BJ (cell line): Measurements from ENCODE around the gene TOR4A. TPM values are rescaled to one million over a fixed set of nuclear protein-coding genes. Genes with fewer than 3 reads are reported as not detected.

ENCODE experiments used
- CTCF ChIA-PET: fragments of 350-600 bp; formaldehyde crosslinking; extraction: SDS; loops from one replicate; lab custom pipeline; 2021; ENCODE audit warnings: antibody characterized with exemption, inconsistent platforms; lab: Yijun Ruan, JAX
- POLR2A ChIA-PET: fragments of 300-600 bp; sonication (Branson Sonifier 250); formaldehyde crosslinking; extraction: SDS; loops from one replicate; lab custom pipeline; 2021; ENCODE audit warnings: antibody characterized with exemption; lab: Charles Lee
- DNase-seq: peaks from one replicate; pipeline ENCODE4 v3.0.0-alpha.2; 2011; ENCODE audit warnings: low read depth
- H3K27me3 ChIP-seq: 2 replicates; pipeline ENCODE4 v1.6.0; 2011; ENCODE audit warnings: low read length; ENCODE audit not compliant: control insufficient read depth, insufficient read depth
- H3K36me3 ChIP-seq: 2 replicates; pipeline ENCODE4 v1.5.1; 2011; ENCODE audit warnings: low read length; ENCODE audit not compliant: control insufficient read depth, insufficient read depth
- H3K4me3 ChIP-seq: 2 replicates; pipeline ENCODE4 v1.5.1; 2011; ENCODE audit warnings: low read depth, mild to moderate bottlenecking, control low read depth, low read length
- polyA plus RNA-seq: library from polyadenylated mRNA; depleted of rRNA; stranded (reverse); fragments of >200 nt; gene quantifications from 2 replicates; pipeline ENCODE4 v1.2.3, GENCODE V29; 2011
- TF ChIP-seq, protein P1 (sequence below): IDR thresholded peaks from 2 replicates; pipeline ENCODE4 v1.5.1; 2011; ENCODE audit warnings: low read depth, mild to moderate bottlenecking, control low read depth, inconsistent platforms, low read length, moderate library complexity; ENCODE audit not compliant: insufficient read depth

TOR4A gene
- polyA plus RNA-seq, 1 experiment = 23.8 TPM

GRCh38 chr9:137247916-137248175 lies 29.7 kb upstream of the TOR4A start:
- Histone ChIP-seq H3K4me3 (no peak overlapping the region), H3K36me3 (peaks cover 6% of the 10 kb centered on the region), H3K27me3 (no peaks in the 10 kb centered on the region; the same call in 1 of the 2 replicates)
- ChIA-PET CTCF (interaction anchor here (0.7 to 3.5 kb wide), 3 partner anchors 11 to 212 kb away, joined by 3 to 14 read pairs (median 4); no protein-coding TSS in a partner anchor), POLR2A (no interaction called here)
- DNase-seq = no peak
- TF ChIP-seq, protein P1, sequence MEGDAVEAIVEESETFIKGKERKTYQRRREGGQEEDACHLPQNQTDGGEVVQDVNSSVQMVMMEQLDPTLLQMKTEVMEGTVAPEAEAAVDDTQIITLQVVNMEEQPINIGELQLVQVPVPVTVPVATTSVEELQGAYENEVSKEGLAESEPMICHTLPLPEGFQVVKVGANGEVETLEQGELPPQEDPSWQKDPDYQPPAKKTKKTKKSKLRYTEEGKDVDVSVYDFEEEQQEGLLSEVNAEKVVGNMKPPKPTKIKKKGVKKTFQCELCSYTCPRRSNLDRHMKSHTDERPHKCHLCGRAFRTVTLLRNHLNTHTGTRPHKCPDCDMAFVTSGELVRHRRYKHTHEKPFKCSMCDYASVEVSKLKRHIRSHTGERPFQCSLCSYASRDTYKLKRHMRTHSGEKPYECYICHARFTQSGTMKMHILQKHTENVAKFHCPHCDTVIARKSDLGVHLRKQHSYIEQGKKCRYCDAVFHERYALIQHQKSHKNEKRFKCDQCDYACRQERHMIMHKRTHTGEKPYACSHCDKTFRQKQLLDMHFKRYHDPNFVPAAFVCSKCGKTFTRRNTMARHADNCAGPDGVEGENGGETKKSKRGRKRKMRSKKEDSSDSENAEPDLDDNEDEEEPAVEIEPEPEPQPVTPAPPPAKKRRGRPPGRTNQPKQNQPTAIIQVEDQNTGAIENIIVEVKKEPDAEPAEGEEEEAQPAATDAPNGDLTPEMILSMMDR = no peak

- Histone ChIP-seq H3K27me3 (no peaks in the 10 kb centered on the region; the same call in 1 of the 2 replicates), H3K4me3 (no peak overlapping the region), H3K36me3 (no peaks in the 10 kb centered on the region)
- no peak for DNase-seq
- TF ChIP-seq, protein P1 = no peak
- ChIA-PET CTCF (interaction anchor here (1.3 to 3.5 kb wide), 2 partner anchors 8 to 14 kb away, joined by 5 to 14 read pairs; no protein-coding TSS in a partner anchor), POLR2A (no interaction called here)
Measured at GRCh38 chr9:137250329-137251193, 27.0 kb upstream of the TOR4A start.

DNA sequence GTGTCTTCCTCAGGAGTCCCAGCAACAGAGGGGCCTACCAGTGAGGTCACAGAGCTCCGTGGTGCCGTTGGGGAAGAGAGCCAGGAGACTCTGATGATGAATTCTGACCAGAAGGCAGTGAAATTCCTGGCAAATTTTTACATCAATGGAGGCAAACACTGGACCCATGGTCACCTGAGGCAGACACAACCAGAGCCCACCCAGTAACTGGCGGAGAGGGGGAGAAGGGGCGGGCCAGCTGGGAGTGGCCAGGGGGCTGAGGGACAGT lies 26.4 kb upstream of the TOR4A start, which contains the start of gene STPG3:
Gene STPG3 (plus strand): TSS at position 93 of the 268 bp plus-strand sequence. CDS start 1 bp downstream, at position 94.
- DNase-seq = no peak
- TF ChIP-seq, protein P1 = no peak

GRCh38 chr9:137251490-137252268 lies 25.8 kb upstream of the TOR4A start:
- Histone ChIP-seq H3K27me3 (no peaks in the 10 kb centered on the region; the same call in 1 of the 2 replicates), H3K36me3 (peaks cover under 1% of the 10 kb centered on the region; the same call in 1 of the 2 replicates), H3K4me3 (no peak overlapping the region)
- TF ChIP-seq, protein P1 = no peak
- DNase-seq = no peak
- ChIA-PET POLR2A (no interaction called here), CTCF (interaction anchor here (1.3 to 1.5 kb wide), 2 partner anchors 9 to 15 kb away, joined by 4 to 5 read pairs; no protein-coding TSS in a partner anchor)

More for the DNA sequence above, 26.4 kb upstream of the TOR4A start, which contains the start of gene STPG3:
- POLR2A ChIA-PET = no interaction called here
- H3K36me3 ChIP-seq = no peaks in the 10 kb centered on the region
- no peak within 1 kb of the TSS for H3K4me3 ChIP-seq
- no peaks in the 10 kb centered on the region; the same call in 1 of the 2 replicates for H3K27me3 ChIP-seq
- CTCF ChIA-PET = interaction anchor here (1.3 to 3.5 kb wide), 2 partner anchors 8 to 14 kb away, joined by 5 to 14 read pairs; no protein-coding TSS in a partner anchor
